OCI-LY3 (cell line): Measurements from ENCODE around the gene PLA2G6.
A peak's percentile ranks its signal among the peaks of the same experiment; 100 is the strongest.

Experiments used
- CTCF ChIP-seq: fragments of 200-600, 300-600 bp; sonication (generic); IDR thresholded peaks from 2 replicates; pipeline ENCODE4 v1.5.1; 2014; ENCODE audit warnings: antibody characterized with exemption, low read length, low read depth
- EZH2phosphoT487 ChIP-seq: fragments of 200-600 bp; shearing (Covaris generic); IDR thresholded peaks from 2 replicates; pipeline ENCODE4 v1.6.1; 2018; ENCODE audit warnings: antibody characterized with exemption, mixed run types, low read depth

DNA sequence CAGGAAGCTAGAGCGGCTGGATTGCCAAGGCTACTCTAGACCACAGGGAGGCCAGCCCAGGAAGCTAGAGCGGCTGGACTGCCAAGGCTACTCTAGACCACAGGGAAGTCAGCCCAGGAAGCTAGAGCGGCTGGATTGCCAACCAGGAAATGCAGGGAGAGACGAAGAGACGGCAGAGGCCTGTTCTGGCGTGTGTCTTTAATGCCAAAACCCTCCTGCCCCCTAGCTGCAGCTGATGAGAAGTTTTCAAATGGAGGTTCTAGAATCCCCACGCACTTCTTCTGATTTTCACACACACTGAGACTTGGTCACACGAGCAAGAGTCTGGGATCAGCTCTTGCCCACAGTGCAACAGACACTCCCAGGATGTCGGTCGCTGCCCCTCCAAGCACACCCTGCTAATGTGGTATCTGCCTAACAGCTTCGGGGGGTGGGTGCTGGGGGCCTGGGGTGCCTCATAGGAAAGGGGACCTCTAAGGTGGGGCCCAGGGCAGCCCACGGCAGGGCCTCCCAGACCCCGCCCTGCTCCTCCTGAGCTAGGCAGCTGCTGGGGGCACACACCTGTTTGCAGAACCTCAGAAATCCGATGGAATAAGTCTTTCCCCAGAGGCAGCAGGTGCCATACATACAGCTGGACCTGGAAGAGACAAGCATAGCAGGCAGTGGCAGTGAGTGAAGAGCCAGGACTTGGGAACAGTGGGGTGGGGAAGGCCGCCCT lies 48.6 kb upstream of the PLA2G6 start:
- TF ChIP-seq CTCF (peak; percentile 28), EZH2phosphoT487 (no peak)
